Ramos (cell line): ENCODE data around the gene HEPH.
"Not testable (repeated sequence)": the region's sequence is repeated elsewhere in the genome, so short reads cannot be mapped to it uniquely, and the experiment has no call there.

ENCODE experiments used
- in situ Hi-C: fragments of 300-500 bp; cut with MboI; formaldehyde crosslinking; loops from one replicate; pipeline ENCODE4 v1.14.3; 2022; ENCODE audit warnings: low sequenced_read_pairs; ENCODE audit not compliant: unreplicated experiment

HEPH gene

DNA sequence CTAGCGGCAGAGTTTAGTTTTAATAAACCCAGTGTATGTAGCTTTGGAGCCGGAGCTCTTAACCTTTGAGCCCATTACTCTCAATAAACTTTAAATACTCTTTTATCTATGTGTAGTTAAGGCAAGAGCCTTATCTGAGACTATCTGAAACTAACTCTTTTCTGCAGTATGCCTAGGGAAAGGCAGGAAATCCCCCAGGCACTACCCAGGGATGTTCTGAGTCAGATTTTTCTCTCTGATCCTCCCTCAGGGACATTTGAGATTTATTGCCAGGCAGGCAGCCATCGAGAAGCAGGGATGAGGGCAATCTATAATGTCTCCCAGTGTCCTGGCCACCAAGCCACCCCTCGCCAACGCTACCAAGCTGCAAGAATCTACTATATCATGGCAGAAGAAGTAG is 39.1 kb downstream of the HEPH start:
- in situ Hi-C loops: no loop called here

- in situ Hi-C loops: no loop called here
Observed at GRCh38 chrX:66221856-66222255, 57.8 kb downstream of the HEPH start.

DNA sequence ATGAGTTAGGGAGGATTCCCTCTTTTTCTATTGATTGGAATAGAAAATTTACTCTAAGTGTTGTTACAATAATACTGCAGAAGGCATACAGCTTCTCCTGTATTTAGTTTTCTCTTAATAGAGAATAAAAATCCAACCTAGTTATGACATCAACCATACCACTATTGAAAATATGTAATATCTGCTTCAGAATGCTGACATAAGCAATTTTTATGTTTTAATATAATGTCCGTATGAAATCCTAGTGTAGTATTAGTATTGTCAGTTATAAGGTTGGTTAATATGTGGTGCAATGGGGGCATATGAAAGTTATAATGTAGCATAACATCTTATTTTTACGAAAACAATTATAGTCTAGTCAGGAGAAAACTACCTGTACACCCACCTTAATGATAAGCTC is 68.2 kb downstream of the HEPH start:
- in situ Hi-C loops: no loop called here

DNA sequence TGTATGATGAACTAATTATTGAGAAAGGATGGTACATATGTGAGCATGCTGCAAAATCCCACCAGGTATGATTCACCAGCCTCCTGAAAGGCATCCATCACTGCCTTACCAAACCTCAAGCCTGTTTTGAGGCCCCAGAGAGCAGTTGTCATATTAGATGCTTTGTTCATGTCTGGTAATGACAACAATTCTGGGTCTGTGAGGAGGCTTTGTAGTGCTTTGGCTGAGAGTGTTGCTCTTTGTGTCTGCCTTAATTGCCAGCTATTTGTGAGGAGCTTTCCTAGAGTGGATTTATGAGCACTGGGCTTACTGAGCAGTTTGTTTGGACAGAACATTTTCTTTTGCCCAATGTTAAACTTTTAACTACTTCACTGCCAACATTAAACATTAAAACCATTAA is 69.2 kb downstream of the HEPH start:
- in situ Hi-C loops: no loop called here

- in situ Hi-C loops: not testable (repeated sequence)
Observed at GRCh38 chrX:66233904-66234303, 69.9 kb downstream of the HEPH start.

DNA sequence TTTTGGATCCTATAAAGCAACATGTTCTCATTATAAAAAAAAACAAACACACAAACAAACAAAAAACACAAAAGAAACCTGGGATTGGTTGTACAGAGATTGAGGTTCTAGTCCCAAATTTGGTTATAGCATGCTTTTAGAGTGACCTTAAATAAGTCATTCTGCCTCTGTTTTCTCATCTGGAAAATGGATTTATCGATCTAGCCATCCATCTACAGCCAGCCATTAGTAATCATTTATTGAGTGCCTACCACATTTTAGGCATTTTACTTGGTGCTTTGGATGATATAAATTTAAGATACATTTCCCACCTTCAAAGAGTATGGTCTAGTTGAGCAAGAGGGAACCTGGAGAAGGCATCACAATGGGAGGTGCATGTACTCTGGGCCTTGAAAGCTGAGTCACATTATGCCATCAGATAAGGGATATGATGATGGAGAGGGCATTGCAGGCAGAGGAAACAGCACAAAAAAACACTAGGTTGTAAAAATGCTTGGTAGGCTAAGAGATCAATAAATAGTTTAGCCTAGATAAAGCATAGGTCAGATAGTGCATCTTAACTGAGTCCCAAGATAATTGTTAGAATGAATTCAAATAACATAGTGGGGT is 91.4 kb downstream of the HEPH start:
- in situ Hi-C loops: no loop called here

DNA sequence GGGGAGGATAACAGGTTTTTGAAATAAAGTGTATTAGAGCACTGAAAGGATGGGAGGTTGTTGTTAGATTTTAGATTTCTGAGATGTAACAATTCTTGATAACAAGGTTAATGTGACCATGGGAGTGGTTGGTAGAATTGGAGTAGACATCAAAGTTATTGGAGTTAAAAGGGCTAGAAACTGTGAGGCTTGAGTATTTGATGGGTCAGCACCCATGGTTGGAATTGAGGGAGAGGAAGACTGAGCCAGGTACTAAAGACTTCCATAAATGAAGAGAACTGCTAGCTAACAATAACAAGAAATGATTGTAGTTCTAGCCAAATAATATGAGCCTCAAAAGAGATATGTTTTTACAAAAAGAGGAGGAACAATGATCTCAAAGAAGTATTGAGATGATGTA is 98.8 kb downstream of the HEPH start:
- in situ Hi-C loops: no loop called here
